ENCODE data around the gene MUL1.

Gene MUL1

DNA sequence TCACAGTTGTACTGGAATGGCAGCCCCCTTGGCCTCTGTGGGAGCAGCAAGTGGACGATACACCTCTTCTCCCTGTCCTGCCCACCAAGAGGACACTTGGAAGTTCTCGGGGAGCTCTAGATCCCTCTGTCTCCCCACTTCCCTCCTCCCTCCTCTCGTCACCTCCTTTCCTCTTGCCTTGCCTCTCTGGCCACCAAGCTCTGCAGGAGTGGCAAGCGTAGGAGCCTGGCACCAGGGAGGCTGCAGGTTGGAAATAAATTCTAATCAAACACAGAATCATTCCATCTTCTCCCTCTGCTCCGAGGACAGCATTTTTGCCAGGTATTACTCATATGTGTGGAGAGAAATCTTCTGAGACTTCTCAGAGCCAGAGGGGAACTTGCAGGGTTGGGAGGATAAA, 42.8 kb downstream of the MUL1 start:
- no peak for DNase-seq

- DNase-seq = no peak
Measured at GRCh38 chr1:20463502-20463901, 44.4 kb downstream of the MUL1 start.

- no peak for DNase-seq
Measured at GRCh38 chr1:20462397-20462796, 45.6 kb downstream of the MUL1 start.

DNA sequence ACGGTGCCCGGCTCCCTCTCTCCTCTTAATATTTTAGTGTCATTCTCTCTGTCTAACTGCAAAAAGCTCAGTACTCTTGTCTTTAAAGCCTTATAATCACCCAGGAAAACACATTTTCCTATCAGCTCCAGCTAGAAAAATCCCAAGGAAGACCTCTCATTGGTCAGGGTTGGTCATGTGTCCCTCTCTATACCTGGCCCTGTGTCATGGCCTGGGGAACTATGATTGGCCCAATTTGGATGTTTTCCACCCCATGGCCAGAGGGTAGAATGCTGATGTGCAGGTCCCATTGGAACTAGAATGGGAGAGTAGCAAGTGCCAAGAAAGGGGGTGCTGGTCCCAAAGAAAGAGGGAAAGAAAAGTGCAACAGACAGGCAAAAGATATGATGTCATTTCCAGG, 49.2 kb downstream of the MUL1 start:
- DNase-seq = no peak

DNA sequence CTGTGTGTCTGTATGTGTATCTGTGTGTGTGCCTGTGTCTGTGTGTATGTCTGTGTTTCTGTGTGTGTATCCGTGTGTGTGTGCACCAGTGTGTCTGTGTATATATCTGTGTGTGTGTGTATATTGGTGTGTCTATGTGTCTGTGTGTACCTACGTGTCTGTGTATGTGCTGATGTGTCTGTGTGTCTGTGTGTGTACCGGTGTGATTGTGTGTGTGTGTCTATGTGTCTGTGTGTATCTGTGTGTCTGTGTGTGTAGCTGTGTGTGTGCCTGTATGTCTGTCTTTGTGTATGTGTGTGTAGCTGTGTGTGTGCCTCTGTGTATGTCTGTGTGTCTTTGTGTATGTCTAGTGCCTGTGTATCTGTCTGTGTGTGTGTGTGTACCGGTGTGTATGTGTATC, 53.9 kb downstream of the MUL1 start:
- DNase-seq = no peak

- no peak for DNase-seq
Measured at GRCh38 chr1:20449735-20450311, 58.1 kb downstream of the MUL1 start.
